DMS153 treated with DMSO at 0.1 percent for 48 hours (cell line): Measurements from ENCODE around the gene SRGAP2B.
"Not testable (repeated sequence)": the region's sequence is repeated elsewhere in the genome, so short reads cannot be mapped to it uniquely, and the experiment has no call there.

Experiments used
- DNase-seq: peaks from one replicate; lab custom pipeline; 2025; ENCODE audit not compliant: unreplicated experiment; lab: John Stamatoyannopoulos, UW

SRGAP2B gene

GRCh38 chr1:144917154-144918026 is 177.7 kb downstream of the SRGAP2B start:
- not testable (repeated sequence) for DNase-seq

GRCh38 chr1:144913977-144914734 is 181.0 kb downstream of the SRGAP2B start:
- DNase-seq = not testable (repeated sequence)

- not testable (repeated sequence) for DNase-seq
Observed at GRCh38 chr1:144913458-144913857, 181.7 kb downstream of the SRGAP2B start.

GRCh38 chr1:144910729-144911128 is 184.4 kb downstream of the SRGAP2B start:
- not testable (repeated sequence) for DNase-seq

GRCh38 chr1:144900841-144901240 is 194.3 kb downstream of the SRGAP2B start:
- DNase-seq = not testable (repeated sequence)

GRCh38 chr1:144894454-144895201 is 200.5 kb downstream of the SRGAP2B start:
- DNase-seq = not testable (repeated sequence)

- not testable (repeated sequence) for DNase-seq
Observed at GRCh38 chr1:144893710-144894438, 201.3 kb downstream of the SRGAP2B start.

GRCh38 chr1:144893062-144893461 is 202.1 kb downstream of the SRGAP2B start:
- DNase-seq = not testable (repeated sequence)

GRCh38 chr1:144889450-144890115 is 205.5 kb downstream of the SRGAP2B start:
- not testable (repeated sequence) for DNase-seq

GRCh38 chr1:144883022-144883421 is 212.1 kb downstream of the SRGAP2B start:
- not testable (repeated sequence) for DNase-seq

- DNase-seq = not testable (repeated sequence)
Observed at GRCh38 chr1:144882343-144882742, 212.8 kb downstream of the SRGAP2B start.

- DNase-seq = not testable (repeated sequence)
Observed at GRCh38 chr1:144858607-144859006, 236.5 kb downstream of the SRGAP2B start.
